Lower lobe of right lung (tissue), 2 donors: ENCODE data around the gene DMKN. TPM values are rescaled to one million over a fixed set of nuclear protein-coding genes. Genes with fewer than 3 reads are reported as not detected.
A peak's percentile ranks its signal among the peaks of the same experiment; 100 is the strongest.

Experiments
- ATAC-seq, 2 donors: fragments of 200-7000 bp; cut with Tn5 transposase; one replicate each; pipeline ENCODE4 v1.9.1; 2020 to 2022; ENCODE audit warnings: mild to moderate bottlenecking in 2 of 2, moderate library complexity in 2 of 2
- DNase-seq: peaks from one replicate; pipeline ENCODE4 v3.0.0-alpha.2; 2020
- H3K27ac ChIP-seq: fragments of 200-600 bp; one replicate; pipeline ENCODE4 v1.8.0; 2022
- H3K27me3 ChIP-seq: fragments of 200-600 bp; one replicate; pipeline ENCODE4 v1.8.0; 2022; ENCODE audit warnings: low read depth
- H3K36me3 ChIP-seq: fragments of 200-600 bp; one replicate; pipeline ENCODE4 v1.8.0; 2022; ENCODE audit warnings: mild to moderate bottlenecking
- H3K4me1 ChIP-seq: fragments of 200-600 bp; one replicate; pipeline ENCODE4 v1.8.0; 2022
- H3K4me3 ChIP-seq: fragments of 200-600 bp; one replicate; pipeline ENCODE4 v1.8.0; 2022; ENCODE audit warnings: mild to moderate bottlenecking
- H3K9me3 ChIP-seq: fragments of 200-600 bp; one replicate; pipeline ENCODE4 v1.8.0; 2022
- intact Hi-C: fragments of 100-400 bp; cut with DNase I; formaldehyde crosslinking; loops from one replicate; pipeline ENCODE4 v1.11.0; 2022
- total RNA-seq: library from RNA; stranded (reverse); fragmentation: NEBNext Ultra II Directional; extraction: Animal tissue kit (Norgen Biotek cat#: 25700); gene quantifications from one replicate; pipeline ENCODE4 v1.2.1, GENCODE V29; 2021
- TF ChIP-seq, protein P1 (sequence below): fragments of 200-600 bp; IDR thresholded peaks from one replicate; pipeline ENCODE4 v1.8.0; 2022; ENCODE audit warnings: antibody characterized with exemption, mild to moderate bottlenecking
- donor health status: DM: no; HTN: yes; CAD: no; lungs with severe emphysema.

The DMKN gene
- total RNA-seq, 1 donor from 2014 or later: 70.7 TPM

DNA sequence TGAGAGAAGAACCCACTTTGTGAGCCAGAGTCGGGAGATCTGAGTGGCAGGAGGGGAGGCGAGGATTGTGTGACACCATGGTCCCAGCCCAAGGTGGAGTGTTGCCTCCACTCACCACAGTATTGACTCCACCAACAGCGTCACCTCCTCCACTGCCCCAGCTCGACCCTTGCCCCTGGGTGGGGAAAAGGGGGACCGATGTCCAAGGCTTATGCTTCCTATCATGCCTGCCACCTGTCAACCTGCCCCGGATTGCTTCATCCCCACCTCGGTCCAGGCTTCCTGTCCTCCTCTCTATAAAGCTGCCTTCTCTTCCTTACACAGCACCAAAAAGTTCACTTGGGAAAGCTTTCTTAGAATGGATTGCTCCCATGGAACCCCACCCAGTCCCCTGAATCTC, 7.4 kb downstream of the DMKN start:
- H3K27me3 ChIP-seq: peaks cover 15% of the 10 kb centered on the region
- H3K36me3 ChIP-seq: no peaks in the 10 kb centered on the region
- DNase-seq (no peak), ATAC-seq (no peak)
- no peak overlapping the region for H3K4me3 ChIP-seq
- intact Hi-C loops: no loop called here
- TF ChIP-seq, protein P1, sequence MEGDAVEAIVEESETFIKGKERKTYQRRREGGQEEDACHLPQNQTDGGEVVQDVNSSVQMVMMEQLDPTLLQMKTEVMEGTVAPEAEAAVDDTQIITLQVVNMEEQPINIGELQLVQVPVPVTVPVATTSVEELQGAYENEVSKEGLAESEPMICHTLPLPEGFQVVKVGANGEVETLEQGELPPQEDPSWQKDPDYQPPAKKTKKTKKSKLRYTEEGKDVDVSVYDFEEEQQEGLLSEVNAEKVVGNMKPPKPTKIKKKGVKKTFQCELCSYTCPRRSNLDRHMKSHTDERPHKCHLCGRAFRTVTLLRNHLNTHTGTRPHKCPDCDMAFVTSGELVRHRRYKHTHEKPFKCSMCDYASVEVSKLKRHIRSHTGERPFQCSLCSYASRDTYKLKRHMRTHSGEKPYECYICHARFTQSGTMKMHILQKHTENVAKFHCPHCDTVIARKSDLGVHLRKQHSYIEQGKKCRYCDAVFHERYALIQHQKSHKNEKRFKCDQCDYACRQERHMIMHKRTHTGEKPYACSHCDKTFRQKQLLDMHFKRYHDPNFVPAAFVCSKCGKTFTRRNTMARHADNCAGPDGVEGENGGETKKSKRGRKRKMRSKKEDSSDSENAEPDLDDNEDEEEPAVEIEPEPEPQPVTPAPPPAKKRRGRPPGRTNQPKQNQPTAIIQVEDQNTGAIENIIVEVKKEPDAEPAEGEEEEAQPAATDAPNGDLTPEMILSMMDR: no peak
- H3K27ac ChIP-seq: no peak overlapping the region
- no peaks in the 10 kb centered on the region for H3K9me3 ChIP-seq
- H3K4me1 ChIP-seq: peaks cover 12% of the 10 kb centered on the region

- TF ChIP-seq, protein P1: no peak
- ATAC-seq: no peak
Observed at GRCh38 chr19:35502751-35503150, 10.7 kb downstream of the DMKN start.

GRCh38 chr19:35501684-35502083, 11.8 kb downstream of the DMKN start:
- no peak overlapping the region for H3K4me3 ChIP-seq
- H3K36me3 ChIP-seq: no peaks in the 10 kb centered on the region
- DNase-seq: no peak
- TF ChIP-seq, protein P1: no peak
- H3K4me1 ChIP-seq: no peaks in the 10 kb centered on the region
- H3K27me3 ChIP-seq: no peaks in the 10 kb centered on the region
- peak in 1 of 2 donors; percentile 15 for ATAC-seq
- intact Hi-C loops: no loop called here
- H3K9me3 ChIP-seq: no peaks in the 10 kb centered on the region
- H3K27ac ChIP-seq: no peak overlapping the region

More at GRCh38 chr19:35502751-35503150, 10.7 kb downstream of the DMKN start:
- intact Hi-C loops: no loop called here
- no peaks in the 10 kb centered on the region for H3K9me3 ChIP-seq
- peaks cover 2% of the 10 kb centered on the region for H3K27me3 ChIP-seq
- DNase-seq: no peak
- no peaks in the 10 kb centered on the region for H3K4me1 ChIP-seq
- no peak overlapping the region for H3K27ac ChIP-seq
- H3K36me3 ChIP-seq: no peaks in the 10 kb centered on the region
- no peak overlapping the region for H3K4me3 ChIP-seq

DNA sequence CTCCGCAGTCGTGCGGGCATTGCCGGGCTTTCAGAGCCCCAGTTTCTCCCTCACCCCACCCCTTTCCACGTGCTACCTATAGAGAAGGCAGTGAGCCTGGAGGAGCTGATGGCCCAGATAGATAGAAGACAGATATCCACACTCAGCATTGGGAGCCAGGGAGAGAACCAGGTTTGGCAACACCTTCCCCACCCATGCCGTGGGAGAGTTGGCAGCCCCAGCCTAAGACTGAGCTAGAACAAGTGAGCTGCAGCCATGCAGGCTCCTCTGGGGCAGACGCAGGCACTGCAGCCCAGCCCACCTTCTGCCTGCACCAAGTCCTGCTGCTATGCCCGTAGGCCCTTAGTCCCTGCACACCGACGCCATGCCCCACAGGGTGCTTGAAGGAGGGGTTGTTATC, 12.8 kb downstream of the DMKN start:
- Histone ChIP-seq H3K36me3 (no peaks in the 10 kb centered on the region), H3K4me1 (peaks cover 2% of the 10 kb centered on the region), H3K4me3 (no peak overlapping the region), H3K27ac (no peak overlapping the region), H3K9me3 (no peaks in the 10 kb centered on the region), H3K27me3 (no peaks in the 10 kb centered on the region)
- TF ChIP-seq, protein P1: no peak
- intact Hi-C loops: no loop called here
- DNase-seq: no peak
- ATAC-seq: no peak

GRCh38 chr19:35498984-35499527, 14.4 kb downstream of the DMKN start:
- Histone ChIP-seq H3K27me3 (peaks cover 3% of the 10 kb centered on the region), H3K36me3 (no peaks in the 10 kb centered on the region), H3K9me3 (no peaks in the 10 kb centered on the region), H3K4me1 (peaks cover 8% of the 10 kb centered on the region), H3K27ac (no peak overlapping the region), H3K4me3 (no peak overlapping the region)
- DNase-seq (no peak), ATAC-seq (no peak)
- intact Hi-C loops: no loop called here
- TF ChIP-seq, protein P1: no peak
